ENCODE results near the gene ARTN.

DNA sequence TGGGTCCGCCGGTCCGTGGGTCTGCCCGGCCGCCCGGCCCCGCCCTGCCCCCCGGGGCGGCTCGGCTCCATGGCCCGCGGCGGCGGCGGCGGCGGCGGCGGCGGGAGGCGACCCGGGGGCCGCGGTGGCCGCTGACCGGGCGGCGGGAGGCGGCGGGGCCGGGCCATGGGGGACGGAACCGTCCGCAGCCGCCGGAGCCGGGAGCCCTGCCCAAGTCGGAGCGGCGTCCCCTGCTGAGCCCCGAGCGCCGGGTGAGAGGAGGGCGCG is 45.6 kb downstream of the ARTN start:
- TF ChIP-seq EZH2phosphoT487 (IDR thresholded peaks at IDR 0.05; ENCODE audit: borderline replicate concordance): no peak
- TF ChIP-seq, protein P1, sequence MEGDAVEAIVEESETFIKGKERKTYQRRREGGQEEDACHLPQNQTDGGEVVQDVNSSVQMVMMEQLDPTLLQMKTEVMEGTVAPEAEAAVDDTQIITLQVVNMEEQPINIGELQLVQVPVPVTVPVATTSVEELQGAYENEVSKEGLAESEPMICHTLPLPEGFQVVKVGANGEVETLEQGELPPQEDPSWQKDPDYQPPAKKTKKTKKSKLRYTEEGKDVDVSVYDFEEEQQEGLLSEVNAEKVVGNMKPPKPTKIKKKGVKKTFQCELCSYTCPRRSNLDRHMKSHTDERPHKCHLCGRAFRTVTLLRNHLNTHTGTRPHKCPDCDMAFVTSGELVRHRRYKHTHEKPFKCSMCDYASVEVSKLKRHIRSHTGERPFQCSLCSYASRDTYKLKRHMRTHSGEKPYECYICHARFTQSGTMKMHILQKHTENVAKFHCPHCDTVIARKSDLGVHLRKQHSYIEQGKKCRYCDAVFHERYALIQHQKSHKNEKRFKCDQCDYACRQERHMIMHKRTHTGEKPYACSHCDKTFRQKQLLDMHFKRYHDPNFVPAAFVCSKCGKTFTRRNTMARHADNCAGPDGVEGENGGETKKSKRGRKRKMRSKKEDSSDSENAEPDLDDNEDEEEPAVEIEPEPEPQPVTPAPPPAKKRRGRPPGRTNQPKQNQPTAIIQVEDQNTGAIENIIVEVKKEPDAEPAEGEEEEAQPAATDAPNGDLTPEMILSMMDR (conservative IDR thresholded peaks at IDR 0.05; ENCODE audit: low read length): no peak

Data from Loucy (cell line).